HEK293 (cell line): Measurements from ENCODE around the gene C3orf80.

Experiments used
- GLI4 ChIP-seq: fragments of 450-650 bp; formaldehyde crosslinking; IDR thresholded peaks from 2 replicates; pipeline ENCODE4 v1.5.1; 2016; ENCODE audit warnings: missing biosample characterization, missing genetic modification characterization
- GLIS1 ChIP-seq: fragments of 450-650 bp; formaldehyde crosslinking; IDR thresholded peaks from 2 replicates; pipeline ENCODE4 v1.5.1; 2016; ENCODE audit warnings: missing biosample characterization, missing genetic modification characterization
- HOXA7 ChIP-seq: sonication (generic); formaldehyde crosslinking; IDR thresholded peaks from 2 replicates; pipeline ENCODE4 v1.8.1; 2022; ENCODE audit warnings: missing genetic modification reagents, borderline replicate concordance
- TCF7L2 ChIP-seq: IDR thresholded peaks from 2 replicates; pipeline ENCODE4 v1.6.1; 2011; ENCODE audit warnings: low read depth, mild to moderate bottlenecking, inconsistent platforms, low read length, moderate library complexity, borderline replicate concordance
- ZBTB8A ChIP-seq: fragments of 450-650 bp; formaldehyde crosslinking; IDR thresholded peaks from 2 replicates; pipeline ENCODE4 v1.5.1; 2016; ENCODE audit warnings: missing biosample characterization, missing genetic modification characterization
- ZNF184 ChIP-seq: fragments of 450-650 bp; IDR thresholded peaks from 2 replicates; pipeline ENCODE4 v1.5.1; 2018; ENCODE audit warnings: missing biosample characterization, mild to moderate bottlenecking, missing genetic modification characterization
- ZNF561 ChIP-seq: fragments of 450-650 bp; IDR thresholded peaks from 2 replicates; pipeline ENCODE4 v1.5.1; 2018; ENCODE audit warnings: missing biosample characterization, missing genetic modification characterization, borderline replicate concordance
- ZNF624 ChIP-seq: fragments of 450-650 bp; formaldehyde crosslinking; IDR thresholded peaks from 2 replicates; pipeline ENCODE4 v1.5.1; 2017; ENCODE audit warnings: missing biosample characterization, missing genetic modification characterization
- ZNF791 ChIP-seq: fragments of 450-650 bp; formaldehyde crosslinking; IDR thresholded peaks from 2 replicates; pipeline ENCODE4 v1.5.1; 2016; ENCODE audit warnings: missing biosample characterization, missing genetic modification characterization
- TF ChIP-seq, protein P1 (sequence below): fragments of 450-650 bp; formaldehyde crosslinking; IDR thresholded peaks from 2 replicates; pipeline ENCODE4 v1.5.1; 2016; ENCODE audit warnings: missing biosample characterization, missing genetic modification characterization
- TF ChIP-seq, protein P2 (sequence below): fragments of 450-650 bp; formaldehyde crosslinking; conservative IDR thresholded peaks from 2 replicates; pipeline ENCODE4 v1.5.1; 2016; ENCODE audit warnings: low read depth, missing biosample characterization, missing genetic modification characterization
- TF ChIP-seq, protein P3 (sequence below): fragments of 450-650 bp; formaldehyde crosslinking; IDR thresholded peaks from 2 replicates; pipeline ENCODE4 v1.5.1; 2016; ENCODE audit warnings: missing biosample characterization, missing genetic modification characterization

DNA sequence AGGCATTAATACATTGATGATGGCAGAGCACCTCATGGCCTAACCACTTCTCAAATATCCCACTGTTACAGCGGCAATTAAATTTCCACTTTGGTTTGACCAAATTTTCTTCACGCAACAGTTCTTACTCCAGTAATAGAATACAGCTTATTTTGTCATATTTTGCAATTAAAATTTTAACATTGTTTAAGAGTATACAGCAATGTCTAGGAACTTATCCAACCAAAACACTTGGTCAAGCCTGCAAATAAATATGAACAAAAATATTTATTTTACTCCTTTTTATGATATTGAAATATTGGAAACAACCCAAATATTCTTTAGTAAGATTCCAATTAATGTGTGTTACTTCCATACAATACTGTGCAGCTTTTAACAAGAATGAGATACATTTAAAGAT, 45.3 kb upstream of the C3orf80 start:
- TF ChIP-seq, protein P1, sequence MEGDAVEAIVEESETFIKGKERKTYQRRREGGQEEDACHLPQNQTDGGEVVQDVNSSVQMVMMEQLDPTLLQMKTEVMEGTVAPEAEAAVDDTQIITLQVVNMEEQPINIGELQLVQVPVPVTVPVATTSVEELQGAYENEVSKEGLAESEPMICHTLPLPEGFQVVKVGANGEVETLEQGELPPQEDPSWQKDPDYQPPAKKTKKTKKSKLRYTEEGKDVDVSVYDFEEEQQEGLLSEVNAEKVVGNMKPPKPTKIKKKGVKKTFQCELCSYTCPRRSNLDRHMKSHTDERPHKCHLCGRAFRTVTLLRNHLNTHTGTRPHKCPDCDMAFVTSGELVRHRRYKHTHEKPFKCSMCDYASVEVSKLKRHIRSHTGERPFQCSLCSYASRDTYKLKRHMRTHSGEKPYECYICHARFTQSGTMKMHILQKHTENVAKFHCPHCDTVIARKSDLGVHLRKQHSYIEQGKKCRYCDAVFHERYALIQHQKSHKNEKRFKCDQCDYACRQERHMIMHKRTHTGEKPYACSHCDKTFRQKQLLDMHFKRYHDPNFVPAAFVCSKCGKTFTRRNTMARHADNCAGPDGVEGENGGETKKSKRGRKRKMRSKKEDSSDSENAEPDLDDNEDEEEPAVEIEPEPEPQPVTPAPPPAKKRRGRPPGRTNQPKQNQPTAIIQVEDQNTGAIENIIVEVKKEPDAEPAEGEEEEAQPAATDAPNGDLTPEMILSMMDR, result no peak
- TF ChIP-seq HOXA7, result no peak
- TF ChIP-seq, protein P2, sequence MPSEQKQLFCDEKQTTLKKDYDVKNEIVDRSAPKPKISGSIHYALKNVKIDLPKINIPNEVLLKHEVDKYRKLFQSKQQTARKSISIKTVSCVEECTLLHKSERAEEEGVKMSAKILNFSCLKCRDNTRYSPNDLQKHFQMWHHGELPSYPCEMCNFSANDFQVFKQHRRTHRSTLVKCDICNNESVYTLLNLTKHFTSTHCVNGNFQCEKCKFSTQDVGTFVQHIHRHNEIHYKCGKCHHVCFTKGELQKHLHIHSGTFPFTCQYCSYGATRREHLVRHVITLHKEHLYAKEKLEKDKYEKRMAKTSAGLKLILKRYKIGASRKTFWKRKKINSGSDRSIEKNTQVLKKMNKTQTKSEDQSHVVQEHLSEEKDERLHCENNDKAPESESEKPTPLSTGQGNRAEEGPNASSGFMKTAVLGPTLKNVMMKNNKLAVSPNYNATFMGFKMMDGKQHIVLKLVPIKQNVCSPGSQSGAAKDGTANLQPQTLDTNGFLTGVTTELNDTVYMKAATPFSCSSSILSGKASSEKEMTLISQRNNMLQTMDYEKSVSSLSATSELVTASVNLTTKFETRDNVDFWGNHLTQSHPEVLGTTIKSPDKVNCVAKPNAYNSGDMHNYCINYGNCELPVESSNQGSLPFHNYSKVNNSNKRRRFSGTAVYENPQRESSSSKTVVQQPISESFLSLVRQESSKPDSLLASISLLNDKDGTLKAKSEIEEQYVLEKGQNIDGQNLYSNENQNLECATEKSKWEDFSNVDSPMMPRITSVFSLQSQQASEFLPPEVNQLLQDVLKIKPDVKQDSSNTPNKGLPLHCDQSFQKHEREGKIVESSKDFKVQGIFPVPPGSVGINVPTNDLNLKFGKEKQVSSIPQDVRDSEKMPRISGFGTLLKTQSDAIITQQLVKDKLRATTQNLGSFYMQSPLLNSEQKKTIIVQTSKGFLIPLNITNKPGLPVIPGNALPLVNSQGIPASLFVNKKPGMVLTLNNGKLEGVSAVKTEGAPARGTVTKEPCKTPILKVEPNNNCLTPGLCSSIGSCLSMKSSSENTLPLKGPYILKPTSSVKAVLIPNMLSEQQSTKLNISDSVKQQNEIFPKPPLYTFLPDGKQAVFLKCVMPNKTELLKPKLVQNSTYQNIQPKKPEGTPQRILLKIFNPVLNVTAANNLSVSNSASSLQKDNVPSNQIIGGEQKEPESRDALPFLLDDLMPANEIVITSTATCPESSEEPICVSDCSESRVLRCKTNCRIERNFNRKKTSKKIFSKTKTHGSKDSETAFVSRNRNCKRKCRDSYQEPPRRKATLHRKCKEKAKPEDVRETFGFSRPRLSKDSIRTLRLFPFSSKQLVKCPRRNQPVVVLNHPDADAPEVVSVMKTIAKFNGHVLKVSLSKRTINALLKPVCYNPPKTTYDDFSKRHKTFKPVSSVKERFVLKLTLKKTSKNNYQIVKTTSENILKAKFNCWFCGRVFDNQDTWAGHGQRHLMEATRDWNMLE (tag by site-specific recombination), result no peak
- TF ChIP-seq ZNF561 (tag by site-specific recombination), result no peak
- no peak for TF ChIP-seq ZNF791 (tag by site-specific recombination)
- TF ChIP-seq TCF7L2, result no peak
- no peak for TF ChIP-seq GLIS1 (tag by site-specific recombination)
- TF ChIP-seq ZNF624 (tag by site-specific recombination), result no peak
- TF ChIP-seq, protein P3, sequence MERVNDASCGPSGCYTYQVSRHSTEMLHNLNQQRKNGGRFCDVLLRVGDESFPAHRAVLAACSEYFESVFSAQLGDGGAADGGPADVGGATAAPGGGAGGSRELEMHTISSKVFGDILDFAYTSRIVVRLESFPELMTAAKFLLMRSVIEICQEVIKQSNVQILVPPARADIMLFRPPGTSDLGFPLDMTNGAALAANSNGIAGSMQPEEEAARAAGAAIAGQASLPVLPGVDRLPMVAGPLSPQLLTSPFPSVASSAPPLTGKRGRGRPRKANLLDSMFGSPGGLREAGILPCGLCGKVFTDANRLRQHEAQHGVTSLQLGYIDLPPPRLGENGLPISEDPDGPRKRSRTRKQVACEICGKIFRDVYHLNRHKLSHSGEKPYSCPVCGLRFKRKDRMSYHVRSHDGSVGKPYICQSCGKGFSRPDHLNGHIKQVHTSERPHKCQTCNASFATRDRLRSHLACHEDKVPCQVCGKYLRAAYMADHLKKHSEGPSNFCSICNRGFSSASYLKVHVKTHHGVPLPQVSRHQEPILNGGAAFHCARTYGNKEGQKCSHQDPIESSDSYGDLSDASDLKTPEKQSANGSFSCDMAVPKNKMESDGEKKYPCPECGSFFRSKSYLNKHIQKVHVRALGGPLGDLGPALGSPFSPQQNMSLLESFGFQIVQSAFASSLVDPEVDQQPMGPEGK, result no peak
- no peak for TF ChIP-seq ZBTB8A (tag by site-specific recombination)
- TF ChIP-seq ZNF184 (tag by site-specific recombination), result no peak
- TF ChIP-seq GLI4 (tag by site-specific recombination), result no peak
